ENCODE results near the gene NABP2. TPM values are rescaled to one million over a fixed set of nuclear protein-coding genes. Genes with fewer than 3 reads are reported as not detected.
"Not testable (repeated sequence)": the region's sequence is repeated elsewhere in the genome, so short reads cannot be mapped to it uniquely, and the experiment has no call there.

NABP2 gene
- total RNA-seq, 2 donors from 2014 or later = 12.5 to 19.4 TPM

GRCh38 chr12:56258068-56258819 lies 34.1 kb downstream of the NABP2 start, which contains the start of gene ANKRD52:
Gene ANKRD52 (minus strand): TSS chr12:56258384. CDS start chr12:56258269, 115 bp downstream.
- Mint-ChIP-seq H3K27me3 (no peaks in the 10 kb centered on the region), H3K27ac (peak within 1 kb of the TSS; percentile 68), H3K4me1 (peaks cover 22% of the 10 kb centered on the region), H3K36me3 (ENCODE audit: low read depth) (peaks cover 5% of the 10 kb centered on the region), H3K4me3 (peak within 1 kb of the TSS; percentile 91)
- DNase-seq (peak; percentile 76 to 87 (median 78)), ATAC-seq (peak; percentile 97)
- H3K9me3 ChIP-seq (ENCODE audit: control insufficient read depth, low read length, poor library complexity, severe bottlenecking) = no peaks in the 10 kb centered on the region

DNA sequence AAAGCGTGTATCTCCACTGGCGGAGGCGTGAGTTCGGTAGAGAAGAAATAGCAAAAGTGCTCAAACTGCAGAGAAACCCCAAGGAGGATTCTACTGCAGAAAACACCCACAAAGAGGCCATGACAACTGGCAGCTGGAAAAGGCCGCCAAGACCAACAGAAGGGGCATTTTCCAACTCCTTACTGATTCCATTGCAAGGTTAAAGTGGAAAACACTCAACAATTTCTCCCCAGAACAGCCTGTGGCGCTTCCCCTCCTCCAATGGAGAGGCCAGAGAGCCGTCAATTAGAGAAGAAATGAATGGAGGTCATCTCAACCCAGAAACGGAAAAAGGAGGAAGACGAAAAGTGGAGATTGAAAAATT lies 34.7 kb downstream of the NABP2 start:
- no peaks in the 10 kb centered on the region for H3K9me3 ChIP-seq (ENCODE audit: control insufficient read depth, low read length, poor library complexity, severe bottlenecking)
- Mint-ChIP-seq H3K4me3 (peak overlapping the region; percentile 91), H3K4me1 (peaks cover 22% of the 10 kb centered on the region), H3K36me3 (ENCODE audit: low read depth) (peaks cover 5% of the 10 kb centered on the region), H3K27ac (peak overlapping the region; percentile 62), H3K27me3 (no peaks in the 10 kb centered on the region)
- ATAC-seq = no peak
- DNase-seq = no peak

- Mint-ChIP-seq H3K27me3 (no peaks in the 10 kb centered on the region), H3K27ac (no peak overlapping the region), H3K36me3 (ENCODE audit: low read depth) (peaks cover 3% of the 10 kb centered on the region), H3K4me3 (peak overlapping the region; percentile 64), H3K4me1 (peaks cover 18% of the 10 kb centered on the region)
- no peak for DNase-seq
- ATAC-seq = no peak
- no peaks in the 10 kb centered on the region for H3K9me3 ChIP-seq (ENCODE audit: control insufficient read depth, low read length, poor library complexity, severe bottlenecking)
These were observed 36.2 kb downstream of the NABP2 start for GRCh38 chr12:56260380-56260779.

DNA sequence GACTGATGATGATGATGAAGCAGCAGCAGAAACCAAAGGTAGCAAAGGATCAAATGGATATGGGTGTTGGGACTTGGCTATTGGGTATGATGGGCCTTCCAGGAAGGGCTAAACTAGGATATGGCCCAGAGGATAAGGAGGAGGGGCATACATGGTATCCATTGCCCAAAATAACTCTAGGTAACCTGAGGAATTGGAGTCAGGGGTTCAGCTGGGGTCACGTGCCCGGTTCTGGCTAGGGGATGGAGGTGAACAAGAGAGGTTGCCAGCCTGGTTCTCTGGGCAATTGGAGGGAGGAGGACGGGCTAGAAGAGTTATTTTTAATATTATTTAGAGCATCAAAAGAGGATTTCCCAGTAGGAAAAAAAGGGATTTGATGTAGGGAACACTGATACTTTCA lies 36.8 kb downstream of the NABP2 start:
- Mint-ChIP-seq H3K36me3 (ENCODE audit: low read depth) (peaks cover 3% of the 10 kb centered on the region), H3K27ac (no peak overlapping the region), H3K27me3 (no peaks in the 10 kb centered on the region), H3K4me1 (peaks cover 18% of the 10 kb centered on the region), H3K4me3 (no peak overlapping the region)
- H3K9me3 ChIP-seq (ENCODE audit: control insufficient read depth, low read length, poor library complexity, severe bottlenecking) = no peaks in the 10 kb centered on the region
- no peak for ATAC-seq
- DNase-seq = no peak

- Mint-ChIP-seq H3K4me3 (peak overlapping the region; percentile 9), H3K4me1 (peaks cover 19% of the 10 kb centered on the region), H3K27me3 (no peaks in the 10 kb centered on the region), H3K36me3 (ENCODE audit: low read depth) (no peaks in the 10 kb centered on the region), H3K27ac (no peak overlapping the region)
- ATAC-seq = no peak
- no peak for DNase-seq
- H3K9me3 ChIP-seq (ENCODE audit: control insufficient read depth, low read length, poor library complexity, severe bottlenecking) = no peaks in the 10 kb centered on the region
These were observed 37.5 kb downstream of the NABP2 start for GRCh38 chr12:56261503-56262232.

DNA sequence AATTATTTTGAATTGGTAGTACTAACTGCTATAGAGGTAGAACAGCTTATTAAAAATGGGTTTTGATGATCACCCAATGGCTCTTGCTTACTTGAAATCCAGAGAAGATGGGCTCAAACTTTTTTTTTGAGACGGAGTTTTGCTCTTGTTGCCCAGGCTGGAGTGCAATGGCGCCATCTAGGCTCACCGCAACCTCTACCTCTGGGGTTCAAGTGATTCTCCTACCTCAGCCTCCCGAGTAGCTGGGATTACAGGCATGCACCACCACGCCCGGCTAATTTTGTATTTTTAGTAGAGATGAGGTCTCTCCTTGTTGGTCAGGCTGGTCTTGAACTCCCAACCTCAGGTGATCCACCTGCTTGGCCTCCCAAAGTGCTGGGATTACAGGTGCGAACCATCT lies 38.8 kb downstream of the NABP2 start:
- H3K27ac Mint-ChIP-seq; H3K27me3 Mint-ChIP-seq; DNase-seq; H3K9me3 ChIP-seq (ENCODE audit: control insufficient read depth, low read length, poor library complexity, severe bottlenecking); H3K4me3 Mint-ChIP-seq; ATAC-seq; H3K36me3 Mint-ChIP-seq (ENCODE audit: low read depth): not testable (repeated sequence)
- H3K4me1 Mint-ChIP-seq = peaks cover 20% of the 10 kb centered on the region

GRCh38 chr12:56266068-56266692 lies 42.0 kb downstream of the NABP2 start:
- peaks cover 18% of the 10 kb centered on the region for H3K4me1 Mint-ChIP-seq
- not testable (repeated sequence) for H3K9me3 ChIP-seq (ENCODE audit: control insufficient read depth, low read length, poor library complexity, severe bottlenecking); H3K27me3 Mint-ChIP-seq; ATAC-seq; DNase-seq; H3K36me3 Mint-ChIP-seq (ENCODE audit: low read depth)
- H3K4me3 Mint-ChIP-seq = peak overlapping the region; percentile 93
- H3K27ac Mint-ChIP-seq = peak overlapping the region; percentile 94

DNA sequence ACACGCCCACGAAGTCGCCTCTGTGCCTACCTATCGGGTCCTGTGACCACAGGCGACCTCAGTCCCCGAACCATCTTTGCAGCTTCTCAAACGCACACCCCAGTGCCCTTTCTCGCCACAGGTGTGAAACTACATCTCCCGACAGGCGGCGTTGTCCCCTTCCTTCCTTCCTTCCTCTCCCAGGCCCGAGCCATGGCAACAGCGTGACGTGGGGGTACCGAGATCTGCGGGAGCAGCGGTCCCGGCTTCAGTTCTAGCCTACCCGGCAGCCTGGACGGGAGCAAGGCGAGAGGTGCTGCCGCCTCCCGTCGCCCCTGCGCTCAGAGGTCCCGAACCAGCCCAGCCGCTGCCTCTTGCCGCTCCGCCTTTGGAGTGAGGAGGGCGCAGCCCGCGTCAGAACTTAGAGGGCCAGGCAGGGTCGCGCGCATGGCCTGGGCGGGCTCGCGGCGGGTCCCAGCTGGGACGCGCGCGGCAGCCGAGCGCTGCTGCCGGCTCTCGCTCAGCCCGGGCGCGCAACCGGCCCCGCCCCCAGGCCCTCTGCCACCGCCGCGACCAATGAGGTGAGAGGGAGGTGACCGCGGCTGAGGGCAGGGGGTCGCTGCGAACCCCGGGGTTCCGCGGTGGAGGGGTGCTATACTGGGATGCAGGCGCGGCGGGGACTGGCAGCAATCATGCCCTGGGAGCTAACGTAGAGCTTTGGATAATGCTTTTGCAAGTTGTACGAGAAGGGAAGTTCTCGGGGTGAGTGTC lies 42.7 kb downstream of the NABP2 start, which contains the start of gene COQ10A:
Gene COQ10A (plus strand): TSS at position 250 of the 750 bp plus-strand sequence. CDS start 177 bp downstream, at position 427.
- H3K27me3 Mint-ChIP-seq = no peaks in the 10 kb centered on the region
- H3K9me3 ChIP-seq (ENCODE audit: control insufficient read depth, low read length, poor library complexity, severe bottlenecking) = no peaks in the 10 kb centered on the region
- ATAC-seq (peak; percentile 89), DNase-seq (peak; percentile 77 to 83 (median 81))
- H3K4me1 Mint-ChIP-seq = peaks cover 18% of the 10 kb centered on the region
- H3K36me3 Mint-ChIP-seq (ENCODE audit: low read depth) = peaks cover 2% of the 10 kb centered on the region
- peak within 1 kb of the TSS; percentile 94 for H3K27ac Mint-ChIP-seq
- peak within 1 kb of the TSS; percentile 93 for H3K4me3 Mint-ChIP-seq

- DNase-seq = no peak
- Mint-ChIP-seq H3K27me3 (no peaks in the 10 kb centered on the region), H3K36me3 (ENCODE audit: low read depth) (peaks cover 2% of the 10 kb centered on the region), H3K4me1 (peaks cover 16% of the 10 kb centered on the region), H3K4me3 (peak overlapping the region; percentile 93), H3K27ac (peak overlapping the region; percentile 94)
- ATAC-seq = no peak
- H3K9me3 ChIP-seq (ENCODE audit: control insufficient read depth, low read length, poor library complexity, severe bottlenecking) = no peaks in the 10 kb centered on the region
These were observed 43.4 kb downstream of the NABP2 start for GRCh38 chr12:56267443-56268071.

GRCh38 chr12:56271031-56271430 lies 46.9 kb downstream of the NABP2 start:
- DNase-seq (no peak), ATAC-seq (no peak)
- Mint-ChIP-seq H3K27ac (peak overlapping the region; percentile 71), H3K27me3 (no peaks in the 10 kb centered on the region), H3K36me3 (ENCODE audit: low read depth) (peaks cover 10% of the 10 kb centered on the region), H3K4me3 (no peak overlapping the region), H3K4me1 (peaks cover 16% of the 10 kb centered on the region)
- H3K9me3 ChIP-seq (ENCODE audit: control insufficient read depth, low read length, poor library complexity, severe bottlenecking) = no peaks in the 10 kb centered on the region

DNA sequence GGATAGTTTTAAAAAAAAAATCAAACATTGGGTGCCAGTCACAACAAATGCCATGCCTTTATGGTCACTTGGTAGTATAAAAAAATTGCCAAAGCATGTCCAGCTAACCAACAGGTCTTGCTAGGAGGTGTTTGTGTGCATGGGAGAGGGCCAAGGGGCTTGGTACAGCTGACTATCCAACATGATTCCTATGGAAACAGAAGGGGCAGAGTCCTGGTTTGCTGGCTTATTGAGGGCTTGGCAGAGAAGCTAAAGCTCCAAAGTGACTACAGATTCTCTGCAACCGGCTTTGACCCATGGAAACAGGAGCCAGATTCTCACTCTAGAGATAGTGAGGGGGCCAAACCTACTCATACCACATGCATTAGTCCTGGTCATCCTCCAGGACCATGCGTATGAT lies 48.3 kb downstream of the NABP2 start:
- Mint-ChIP-seq H3K27ac (peak overlapping the region; percentile 43), H3K36me3 (ENCODE audit: low read depth) (peaks cover 11% of the 10 kb centered on the region)
- not testable (repeated sequence) for DNase-seq; H3K27me3 Mint-ChIP-seq; H3K9me3 ChIP-seq (ENCODE audit: control insufficient read depth, low read length, poor library complexity, severe bottlenecking); ATAC-seq; H3K4me3 Mint-ChIP-seq; H3K4me1 Mint-ChIP-seq

- no peak overlapping the region for H3K4me3 Mint-ChIP-seq
- ATAC-seq = no peak
- no peak overlapping the region for H3K27ac Mint-ChIP-seq
- H3K27me3 Mint-ChIP-seq = no peaks in the 10 kb centered on the region
- H3K36me3 Mint-ChIP-seq (ENCODE audit: low read depth) = peaks cover 11% of the 10 kb centered on the region
- H3K9me3 ChIP-seq (ENCODE audit: control insufficient read depth, low read length, poor library complexity, severe bottlenecking) = no peaks in the 10 kb centered on the region
- peaks cover under 1% of the 10 kb centered on the region for H3K4me1 Mint-ChIP-seq
- DNase-seq = no peak
These were observed 50.2 kb downstream of the NABP2 start for GRCh38 chr12:56274299-56274698.

Data from T-helper 17 cell (primary cell).